Body of pancreas (tissue), 4 donors: Measurements from ENCODE around the gene SLC39A1. TPM values are rescaled to one million over a fixed set of nuclear protein-coding genes. Genes with fewer than 3 reads are reported as not detected.
A peak's percentile ranks its signal among the peaks of the same experiment; 100 is the strongest.

Experiments
- ATAC-seq: fragments of 150-250 bp; one replicate; pipeline ENCODE4 v1.9.1; 2016
- DNase-seq, 4 donors: peaks; one replicate each; pipeline ENCODE4 v3.0.0-alpha.2; 2019
- H3K27ac ChIP-seq, 4 donors: fragments of 200-600 bp; sonication (generic); 1 replicate in 3 of 4; 2 replicates in 1 of 4; pipeline versions ENCODE4 v1.5.1 to v1.6.1; 2016 to 2019; ENCODE audit warnings: mild to moderate bottlenecking in 1 of 4, mixed read lengths in 1 of 4, moderate library complexity in 1 of 4
- H3K27me3 ChIP-seq, 2 donors: fragments of 200-600 bp; sonication (generic); one replicate each; pipeline ENCODE4 v1.6.0; 2016; ENCODE audit warnings: mild to moderate bottlenecking in 1 of 2
- H3K36me3 ChIP-seq, 2 donors: fragments of 200-600 bp; sonication (generic); replicated peaks in 1 of 2; 2 replicates each; pipeline ENCODE4 v1.5.1; 2016; ENCODE audit warnings: low read depth in 2 of 2; ENCODE audit not compliant: insufficient read depth in 1 of 2
- H3K4me1 ChIP-seq: fragments of 200-600 bp; sonication (generic); one replicate; pipeline ENCODE4 v1.6.0; 2016
- H3K4me3 ChIP-seq, 2 donors: fragments of 200-600 bp; sonication (generic); 1 replicate in 1 of 2; 2 replicates in 1 of 2; pipeline ENCODE4 v1.5.1; 2016 to 2019
- H3K9me3 ChIP-seq, 3 donors: fragments of 200-600 bp; sonication (generic); 1 replicate in 2 of 3; 2 replicates in 1 of 3; pipeline ENCODE4 v1.5.1; 2016
- POLR2A ChIP-seq, 3 donors: fragments of 450-650 bp; IDR thresholded peaks; one replicate each; pipeline ENCODE4 v1.6.1; 2016; ENCODE audit warnings: antibody characterized with exemption in 3 of 3, mild to moderate bottlenecking in 2 of 3
- WGBS, 2 donors: methylation state at CpG; one replicate each; pipeline ENCODE4 v1.1.5; 2017; 5-methylcytosine and 5-hydroxymethylcytosine counted together
- intact Hi-C: fragments of 100-400 bp; cut with DNase I; formaldehyde crosslinking; loops from one replicate; pipeline ENCODE4 v1.15.1; 2023
- total RNA-seq, 2 donors: library from RNA; depleted of rRNA; stranded (reverse); fragments of >200 nt; gene quantifications; one replicate each; pipeline ENCODE4 v1.1.0, GENCODE V29; 2016
- TF ChIP-seq, protein P1 (sequence below), 7 experiments: fragments of 450-650 bp in 4 of 7; fragments of 200-600 bp in 3 of 7; sonication (generic) in 3 of 7; IDR thresholded peaks; one replicate each; pipeline ENCODE4 v1.5.1; 2016 to 2019; ENCODE audit warnings: antibody characterized with exemption in 7 of 7

Gene SLC39A1
- total RNA-seq, 2 donors from 2014 or later, result 30.7 to 35.5 TPM

DNA sequence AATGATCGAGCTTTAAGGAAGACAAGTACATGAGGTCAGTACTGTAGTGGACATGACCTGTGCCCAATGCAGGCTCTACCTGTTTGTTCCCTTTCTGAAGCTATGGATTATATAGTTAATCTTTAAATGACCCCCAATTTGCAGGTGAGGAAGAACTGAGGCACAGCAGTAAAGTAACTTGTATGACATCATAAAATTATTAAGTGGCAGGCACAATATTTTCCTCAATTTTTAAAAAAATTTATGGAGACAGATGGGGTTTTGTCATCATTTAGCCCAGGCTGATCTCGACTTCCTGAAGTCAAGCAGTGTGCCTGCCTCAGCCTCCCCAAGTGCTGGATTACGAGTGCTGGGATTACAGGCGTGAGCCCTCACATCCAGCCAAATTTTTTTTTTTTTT lies 36.9 kb downstream of the SLC39A1 start:
- no peaks in the 10 kb centered on the region for H3K9me3 ChIP-seq
- no peak overlapping the region for H3K27ac ChIP-seq
- DNase-seq (no peak), ATAC-seq (no peak)
- peaks cover 0 to 6% of the 10 kb centered on the region in 2 donors for H3K36me3 ChIP-seq
- H3K27me3 ChIP-seq, result no peaks in the 10 kb centered on the region
- H3K4me1 ChIP-seq, result peaks cover 13% of the 10 kb centered on the region
- TF ChIP-seq, protein P1, sequence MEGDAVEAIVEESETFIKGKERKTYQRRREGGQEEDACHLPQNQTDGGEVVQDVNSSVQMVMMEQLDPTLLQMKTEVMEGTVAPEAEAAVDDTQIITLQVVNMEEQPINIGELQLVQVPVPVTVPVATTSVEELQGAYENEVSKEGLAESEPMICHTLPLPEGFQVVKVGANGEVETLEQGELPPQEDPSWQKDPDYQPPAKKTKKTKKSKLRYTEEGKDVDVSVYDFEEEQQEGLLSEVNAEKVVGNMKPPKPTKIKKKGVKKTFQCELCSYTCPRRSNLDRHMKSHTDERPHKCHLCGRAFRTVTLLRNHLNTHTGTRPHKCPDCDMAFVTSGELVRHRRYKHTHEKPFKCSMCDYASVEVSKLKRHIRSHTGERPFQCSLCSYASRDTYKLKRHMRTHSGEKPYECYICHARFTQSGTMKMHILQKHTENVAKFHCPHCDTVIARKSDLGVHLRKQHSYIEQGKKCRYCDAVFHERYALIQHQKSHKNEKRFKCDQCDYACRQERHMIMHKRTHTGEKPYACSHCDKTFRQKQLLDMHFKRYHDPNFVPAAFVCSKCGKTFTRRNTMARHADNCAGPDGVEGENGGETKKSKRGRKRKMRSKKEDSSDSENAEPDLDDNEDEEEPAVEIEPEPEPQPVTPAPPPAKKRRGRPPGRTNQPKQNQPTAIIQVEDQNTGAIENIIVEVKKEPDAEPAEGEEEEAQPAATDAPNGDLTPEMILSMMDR (IDR thresholded peaks at IDR 0.05), result no peak
- no peak for TF ChIP-seq POLR2A (IDR thresholded peaks at IDR 0.05)
- no peak overlapping the region for H3K4me3 ChIP-seq
- intact Hi-C loops, result no loop called here
- WGBS, 2 donors, result 68 to 76% methylated on average over 4 of the region's 4 CpGs

DNA sequence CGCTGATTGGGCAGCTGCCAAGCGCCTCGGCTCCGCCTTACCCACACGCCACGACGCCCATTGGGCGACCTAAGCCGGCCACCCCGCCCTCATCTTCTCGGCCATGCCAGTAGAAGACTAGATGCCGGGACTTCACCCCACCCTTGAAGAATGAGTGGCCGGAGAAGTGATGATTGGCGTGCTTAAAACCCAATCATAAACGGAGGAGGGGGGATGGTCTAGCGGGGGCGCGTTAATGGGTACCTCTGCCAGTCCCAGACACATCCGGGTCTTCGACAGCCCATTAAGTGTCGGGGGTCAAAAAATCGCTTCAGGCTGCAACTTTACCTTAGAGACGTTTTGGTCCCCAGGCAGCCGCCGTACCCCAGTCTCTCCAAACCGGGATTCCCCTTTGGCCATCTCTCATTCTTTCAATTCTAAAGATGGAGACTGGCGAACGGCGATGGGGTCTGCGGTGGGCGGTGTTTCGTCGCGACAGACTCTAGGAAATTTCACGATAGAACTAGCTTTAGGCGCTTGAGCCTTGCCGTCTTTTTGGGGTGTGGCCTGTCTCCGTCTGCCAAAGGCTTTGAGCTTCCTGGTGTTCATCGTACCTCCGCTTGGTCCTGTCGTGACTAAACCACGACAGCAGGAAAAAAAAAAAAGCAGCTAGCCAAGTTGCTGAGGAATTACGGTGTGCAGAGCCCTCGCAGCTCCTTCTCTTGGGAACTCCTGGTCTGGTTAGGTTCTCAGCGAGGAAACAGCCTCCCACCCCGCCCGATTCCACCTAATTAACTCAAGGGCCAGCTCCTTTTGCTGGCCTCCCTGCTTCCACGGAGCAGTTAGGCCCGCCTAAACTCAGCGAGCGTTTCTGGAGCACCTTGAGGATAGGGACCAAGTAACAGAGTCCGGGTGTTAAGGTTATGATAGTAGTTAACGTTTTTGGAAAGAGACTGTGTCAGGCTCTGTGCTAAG lies 40.1 kb downstream of the SLC39A1 start, which contains the start of gene GATAD2B:
GATAD2B (minus strand) TSS at position 1 of the 954 bp plus-strand sequence. CDS start 94,625 bp downstream, outside the sequence.
- no peaks in the 10 kb centered on the region for H3K36me3 ChIP-seq
- H3K4me1 ChIP-seq, result peaks cover 38% of the 10 kb centered on the region
- peak within 1 kb of the TSS; percentile 80 to 99 for H3K4me3 ChIP-seq
- no peaks in the 10 kb centered on the region for H3K9me3 ChIP-seq
- WGBS, 2 donors, result 0 to 1% methylated on average over 30 to 53 of the region's 53 CpGs
- TF ChIP-seq POLR2A (IDR thresholded peaks at IDR 0.05), result peak in 2 of 3 donors; percentile 41 to 49
- TF ChIP-seq, protein P1 (IDR thresholded peaks at IDR 0.05), result peak in 1 of 7 experiments; percentile 10
- intact Hi-C loops, result no loop called here
- peak within 1 kb of the TSS; percentile 79 to 90 (median 84) for H3K27ac ChIP-seq
- DNase-seq (peak; percentile 99 to 100 (median 100)), ATAC-seq (peak; percentile 97)
- H3K27me3 ChIP-seq, result no peaks in the 10 kb centered on the region

DNA sequence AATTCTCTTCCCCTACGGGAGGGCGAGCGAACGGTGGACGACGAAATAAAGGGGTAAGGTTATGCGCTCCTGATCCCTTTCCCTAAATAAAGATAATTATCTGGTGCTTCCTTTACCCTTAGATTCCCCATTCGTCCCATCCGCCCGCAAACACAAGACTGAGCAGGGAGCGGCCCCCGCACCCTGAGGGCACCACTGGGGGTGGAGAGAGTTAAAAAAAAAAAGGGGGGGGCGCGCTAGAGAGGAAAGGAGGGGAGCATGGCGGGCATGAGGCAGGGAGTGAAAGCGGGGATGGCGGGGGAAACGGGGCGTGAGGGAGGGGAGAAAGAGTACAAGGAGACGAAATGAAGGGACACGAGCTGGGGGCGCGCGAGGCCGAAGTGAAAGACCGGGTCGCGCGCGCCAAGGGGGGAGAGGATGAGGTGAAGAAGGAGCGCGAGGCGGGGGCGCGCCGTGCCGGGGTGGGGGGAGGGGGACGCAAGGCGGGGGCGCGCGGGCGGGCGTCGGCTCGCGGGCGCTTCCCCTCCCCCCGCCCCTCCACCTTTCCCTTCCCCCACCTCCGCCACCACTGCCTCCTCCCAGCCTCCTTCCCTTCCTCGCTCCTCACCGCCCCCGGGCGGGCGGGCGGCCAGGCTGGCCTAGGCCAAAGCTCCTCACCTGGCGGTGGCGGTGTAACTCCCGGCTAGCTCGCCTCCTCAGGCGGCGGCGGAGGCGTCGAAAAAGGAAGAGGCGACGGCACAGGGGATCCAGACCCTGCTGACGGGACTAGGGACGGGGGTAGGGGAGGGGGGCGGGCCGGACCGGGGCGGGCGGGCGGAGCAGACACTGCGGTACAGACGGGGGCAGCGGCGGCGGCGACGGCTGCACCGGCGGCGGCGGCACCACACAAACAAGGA lies 41.0 kb downstream of the SLC39A1 start:
- Histone ChIP-seq H3K36me3 (no peaks in the 10 kb centered on the region), H3K27ac (peak overlapping the region; percentile 70 to 90 (median 82)), H3K4me3 (peak overlapping the region; percentile 80 to 99), H3K4me1 (peaks cover 38% of the 10 kb centered on the region), H3K27me3 (no peaks in the 10 kb centered on the region), H3K9me3 (no peaks in the 10 kb centered on the region)
- intact Hi-C loops, result no loop called here
- 0 to 1% methylated on average over 33 to 54 of the region's 86 CpGs for WGBS, 2 donors
- DNase-seq (peak in 1 of 4 donors; percentile 30), ATAC-seq (peak; percentile 45)
- TF ChIP-seq POLR2A (IDR thresholded peaks at IDR 0.05), result no peak
- TF ChIP-seq, protein P1 (IDR thresholded peaks at IDR 0.05), result peak in 3 of 7 experiments; percentile 12 to 26 (median 26)

DNA sequence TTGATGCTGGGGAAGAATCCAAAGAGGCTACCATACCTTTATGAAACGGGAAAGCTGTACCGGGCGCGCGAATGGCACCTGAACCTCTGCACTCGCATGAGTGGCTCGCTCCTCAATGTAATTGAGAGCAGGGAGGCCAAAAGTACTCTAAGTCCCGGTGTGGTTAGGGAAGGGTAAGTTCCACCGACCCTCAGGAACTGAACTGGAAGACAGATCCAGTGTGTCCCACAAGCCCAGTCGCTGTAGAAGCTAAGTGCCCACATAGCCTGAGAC lies 41.6 kb downstream of the SLC39A1 start:
- TF ChIP-seq, protein P1 (IDR thresholded peaks at IDR 0.05), result no peak
- no peak for TF ChIP-seq POLR2A (IDR thresholded peaks at IDR 0.05)
- peaks cover 38% of the 10 kb centered on the region for H3K4me1 ChIP-seq
- H3K4me3 ChIP-seq, result peak overlapping the region; percentile 80 to 99
- H3K27ac ChIP-seq, result peak overlapping the region in 3 of 4 donors; percentile 70 to 90 (median 86)
- intact Hi-C loops, result no loop called here
- no peaks in the 10 kb centered on the region for H3K36me3 ChIP-seq
- no peaks in the 10 kb centered on the region for H3K9me3 ChIP-seq
- DNase-seq (no peak), ATAC-seq (no peak)
- WGBS, 2 donors, result 0 to 1% methylated on average over 2 to 10 of the region's 10 CpGs
- no peaks in the 10 kb centered on the region for H3K27me3 ChIP-seq
